GM19468 (cell line): ENCODE data around the gene EFHC1.
A peak's percentile ranks its signal among the peaks of the same experiment; 100 is the strongest.
"Not testable (repeated sequence)": the region's sequence is repeated elsewhere in the genome, so short reads cannot be mapped to it uniquely, and the experiment has no call there.

Experiments
- ATAC-seq: cut with Tn5 transposase; IDR thresholded peaks from one replicate; pipeline ENCODE4 v1.9.1; 2021; ENCODE audit warnings: mild to moderate bottlenecking, moderate library complexity, moderate number of reproducible peaks; ENCODE audit not compliant: unreplicated experiment; ENCODE audit errors: extremely low read depth

Gene EFHC1, protein sequence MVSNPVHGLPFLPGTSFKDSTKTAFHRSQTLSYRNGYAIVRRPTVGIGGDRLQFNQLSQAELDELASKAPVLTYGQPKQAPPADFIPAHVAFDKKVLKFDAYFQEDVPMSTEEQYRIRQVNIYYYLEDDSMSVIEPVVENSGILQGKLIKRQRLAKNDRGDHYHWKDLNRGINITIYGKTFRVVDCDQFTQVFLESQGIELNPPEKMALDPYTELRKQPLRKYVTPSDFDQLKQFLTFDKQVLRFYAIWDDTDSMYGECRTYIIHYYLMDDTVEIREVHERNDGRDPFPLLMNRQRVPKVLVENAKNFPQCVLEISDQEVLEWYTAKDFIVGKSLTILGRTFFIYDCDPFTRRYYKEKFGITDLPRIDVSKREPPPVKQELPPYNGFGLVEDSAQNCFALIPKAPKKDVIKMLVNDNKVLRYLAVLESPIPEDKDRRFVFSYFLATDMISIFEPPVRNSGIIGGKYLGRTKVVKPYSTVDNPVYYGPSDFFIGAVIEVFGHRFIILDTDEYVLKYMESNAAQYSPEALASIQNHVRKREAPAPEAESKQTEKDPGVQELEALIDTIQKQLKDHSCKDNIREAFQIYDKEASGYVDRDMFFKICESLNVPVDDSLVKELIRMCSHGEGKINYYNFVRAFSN

GRCh38 chr6:52419809-52420667 lies at the start of gene EFHC1:
EFHC1 (plus strand) TSS chr6:52420342; CDS start chr6:52420411, 69 bp downstream.
- peak; percentile 98 for ATAC-seq

GRCh38 chr6:52371656-52372191 lies 48.4 kb upstream of the EFHC1 start:
- no peak for ATAC-seq

- no peak for ATAC-seq
Observed at GRCh38 chr6:52373151-52373690, 46.9 kb upstream of the EFHC1 start.

DNA sequence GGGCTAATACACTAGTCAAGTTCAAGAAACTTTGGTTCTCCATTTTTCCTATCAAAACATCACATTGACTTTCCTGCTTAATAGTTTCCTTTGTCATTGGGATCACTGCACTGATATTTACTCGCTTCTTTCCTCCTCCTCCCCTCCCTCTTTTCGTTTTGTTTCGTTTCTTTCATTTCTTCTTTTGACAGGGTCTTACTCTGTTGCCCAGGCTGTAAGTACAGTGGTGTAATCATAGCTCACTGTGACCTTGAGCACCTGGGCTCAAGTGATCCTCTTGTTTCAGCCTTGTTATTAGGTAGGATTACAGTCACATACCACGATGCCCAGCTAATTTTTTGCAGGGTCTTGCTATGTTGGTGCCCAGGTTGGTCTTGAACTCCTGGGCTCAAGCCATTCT lies 45.9 kb upstream of the EFHC1 start:
- no peak for ATAC-seq

GRCh38 chr6:52375780-52376556 lies 44.2 kb upstream of the EFHC1 start:
- no peak for ATAC-seq

GRCh38 chr6:52376763-52377162 lies 43.4 kb upstream of the EFHC1 start:
- no peak for ATAC-seq

GRCh38 chr6:52377538-52378221 lies 42.5 kb upstream of the EFHC1 start:
- no peak for ATAC-seq

- no peak for ATAC-seq
Observed at GRCh38 chr6:52381249-52381648, 38.9 kb upstream of the EFHC1 start.

DNA sequence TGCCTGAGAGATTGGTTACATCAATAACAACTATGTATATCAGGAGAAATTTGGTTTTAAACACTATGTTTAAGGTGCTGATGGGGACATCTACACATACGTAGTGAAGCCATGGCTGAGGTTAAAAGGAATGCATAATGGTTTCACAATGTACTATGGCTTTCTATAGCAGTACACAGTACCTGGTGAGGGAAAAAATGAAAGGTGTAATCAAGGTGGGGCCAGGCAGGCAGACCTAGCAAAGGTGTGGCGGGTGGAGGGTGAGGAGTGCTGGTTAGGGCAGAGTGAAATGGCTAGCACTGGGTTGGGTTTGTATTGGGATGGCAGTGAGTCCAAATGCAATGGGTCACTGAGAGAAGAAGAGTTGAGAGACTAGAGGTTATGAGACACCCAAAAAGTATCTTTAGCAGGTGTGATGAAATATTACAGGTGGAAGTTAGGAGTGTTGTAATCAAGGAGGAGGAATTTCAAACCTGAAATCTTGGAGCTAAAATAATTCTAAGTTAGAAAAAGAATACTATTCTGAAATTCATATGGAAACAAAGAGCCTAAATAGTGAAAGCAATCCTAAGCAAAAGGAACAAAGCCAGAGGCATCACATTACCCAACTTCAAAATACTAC lies 35.9 kb upstream of the EFHC1 start:
- ATAC-seq, result no peak

GRCh38 chr6:52385074-52385473 lies 35.1 kb upstream of the EFHC1 start:
- no peak for ATAC-seq

DNA sequence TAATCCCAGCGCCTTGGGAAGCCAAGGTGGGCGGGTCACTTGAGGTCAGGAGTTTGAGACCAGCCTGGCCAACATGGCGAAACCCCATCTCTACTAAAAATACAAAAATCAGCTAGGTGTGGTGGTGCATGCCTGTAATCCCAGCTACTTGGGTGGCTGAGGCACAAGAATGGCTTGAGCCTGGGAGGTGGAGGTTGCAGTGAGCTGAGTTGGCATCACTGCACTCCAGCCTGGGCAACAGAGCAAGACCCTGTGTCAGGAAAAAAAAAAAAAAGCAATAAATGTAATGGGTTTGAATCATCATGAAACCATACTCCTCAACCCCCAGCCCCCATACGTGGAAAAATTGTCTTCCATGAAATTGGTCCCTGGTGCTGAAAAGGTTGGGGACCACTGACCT lies 32.0 kb upstream of the EFHC1 start:
- ATAC-seq, result not testable (repeated sequence)

- ATAC-seq, result no peak
Observed at GRCh38 chr6:52388790-52389189, 31.4 kb upstream of the EFHC1 start.

- no peak for ATAC-seq
Observed at GRCh38 chr6:52389264-52389625, 30.9 kb upstream of the EFHC1 start.

GRCh38 chr6:52389626-52390360 lies 30.3 kb upstream of the EFHC1 start:
- peak; percentile 28 for ATAC-seq

DNA sequence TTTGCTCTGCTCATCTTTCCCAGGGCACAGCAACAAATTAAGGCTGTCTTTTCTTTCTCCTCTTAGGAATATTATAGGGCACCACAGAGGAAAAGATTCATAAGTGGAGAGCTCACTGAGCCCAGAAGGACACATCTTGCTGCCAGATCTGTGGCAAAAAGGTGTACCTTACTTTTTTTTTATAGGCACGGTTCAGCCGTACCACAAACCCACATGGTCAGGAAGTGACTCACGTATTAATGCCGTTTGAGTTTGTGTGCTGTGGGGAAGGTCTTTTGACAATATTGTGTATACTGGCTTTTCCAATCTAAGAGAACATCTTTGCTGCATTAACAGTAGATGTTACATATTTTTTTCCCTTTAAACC lies 29.8 kb upstream of the EFHC1 start:
- ATAC-seq, result no peak

DNA sequence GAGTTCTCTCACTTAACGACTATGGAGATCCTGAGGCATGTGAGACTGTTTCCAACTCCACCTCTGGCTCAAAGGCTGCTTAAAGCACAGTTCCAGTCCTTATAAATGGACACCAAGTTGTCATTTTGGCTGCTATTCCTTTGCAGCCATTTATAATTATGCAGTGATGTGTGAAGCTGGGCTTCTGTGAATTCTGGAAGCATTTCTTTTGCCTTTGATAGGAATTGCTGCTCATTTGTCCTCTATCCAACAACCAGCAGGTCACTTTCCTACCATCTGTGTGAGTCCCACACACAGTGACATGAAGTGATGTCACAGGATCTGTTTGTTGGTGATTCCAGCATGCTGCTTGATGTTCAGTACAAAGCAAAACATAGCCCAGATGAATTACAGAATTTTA lies 28.5 kb upstream of the EFHC1 start:
- no peak for ATAC-seq

DNA sequence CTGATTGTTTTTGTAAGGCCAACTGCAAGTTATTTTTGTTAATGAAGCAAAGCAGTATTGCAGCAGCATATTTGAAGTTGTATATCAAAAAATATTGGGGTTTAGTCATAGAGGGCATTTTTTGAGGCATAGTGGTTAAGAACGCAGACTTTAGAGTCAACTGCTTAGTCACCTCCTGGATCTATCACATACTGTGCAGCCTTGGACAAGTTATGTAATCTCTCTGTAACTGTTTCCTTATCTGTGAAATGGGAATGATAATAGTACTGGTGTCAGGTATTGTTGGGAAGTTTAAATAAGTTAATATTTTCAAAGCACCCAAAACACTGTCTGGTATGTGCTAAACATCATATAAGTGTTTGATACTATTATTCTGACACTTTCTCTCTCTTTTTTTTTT lies 27.2 kb upstream of the EFHC1 start:
- ATAC-seq, result no peak

GRCh38 chr6:52393780-52394179 lies 26.4 kb upstream of the EFHC1 start:
- no peak for ATAC-seq
